Neural progenitor cell (in vitro differentiated cells): Measurements from ENCODE around the gene DOHH. TPM values are rescaled to one million over a fixed set of nuclear protein-coding genes. Genes with fewer than 3 reads are reported as not detected.
"Not testable (repeated sequence)": the region's sequence is repeated elsewhere in the genome, so short reads cannot be mapped to it uniquely, and the experiment has no call there.

Experiments used
- DNase-seq: peaks from one replicate; pipeline ENCODE4 v3.0.0-alpha.2; 2016; ENCODE audit warnings: low spot score
- H2AFZ ChIP-seq: fragments of 200-600 bp; sonication (generic); replicated peaks from 2 replicates; pipeline ENCODE4 v1.6.1; 2016; ENCODE audit warnings: antibody characterized with exemption
- H3F3A ChIP-seq: fragments of 200-600 bp; sonication (generic); 2 replicates; pipeline ENCODE4 v1.6.1; 2016; ENCODE audit warnings: antibody characterized with exemption, low read depth
- H3K27ac ChIP-seq: fragments of 200-600 bp; sonication (generic); 2 replicates; pipeline ENCODE4 v1.5.1; 2016; ENCODE audit warnings: mild to moderate bottlenecking
- H3K27me3 ChIP-seq: fragments of 200-600 bp; sonication (generic); 2 replicates; pipeline ENCODE4 v1.6.1; 2016; ENCODE audit warnings: mild to moderate bottlenecking, moderate library complexity
- H3K36me3 ChIP-seq: fragments of 200-600 bp; sonication (generic); 2 replicates; pipeline ENCODE4 v1.5.1; 2016
- H3K4me1 ChIP-seq: fragments of 200-600 bp; sonication (generic); 2 replicates; pipeline ENCODE4 v1.6.1; 2016; ENCODE audit warnings: mixed run types
- H3K4me2 ChIP-seq: fragments of 200-600 bp; sonication (generic); 2 replicates; pipeline ENCODE4 v1.6.1; 2016
- H3K4me3 ChIP-seq: fragments of 200-600 bp; sonication (generic); 2 replicates; pipeline ENCODE4 v1.5.1; 2016
- H3K79me2 ChIP-seq: fragments of 200-600 bp; sonication (generic); 2 replicates; pipeline ENCODE4 v1.6.1; 2016; ENCODE audit warnings: low read depth
- H3K9ac ChIP-seq: fragments of 200-600 bp; sonication (generic); 2 replicates; pipeline ENCODE4 v1.6.1; 2016
- H3K9me3 ChIP-seq: fragments of 200-600 bp; sonication (generic); 2 replicates; pipeline ENCODE4 v1.5.1; 2016; ENCODE audit warnings: low read depth
- H4K20me1 ChIP-seq: fragments of 200-600 bp; sonication (generic); 2 replicates; pipeline ENCODE4 v1.6.1; 2016; ENCODE audit warnings: low read depth
- H3K27ac Mint-ChIP-seq: 3 replicates; pipeline ENCODE4 v1.8.0; 2021; ENCODE audit warnings: mixed read lengths
- H3K27me3 Mint-ChIP-seq: 2 replicates; pipeline ENCODE4 v1.8.0; 2022; ENCODE audit warnings: low read depth, mild to moderate bottlenecking, inconsistent platforms, moderate library complexity, mixed read lengths; ENCODE audit not compliant: insufficient read depth
- H3K36me3 Mint-ChIP-seq: 3 replicates; pipeline ENCODE4 v1.8.0; 2021; ENCODE audit warnings: mixed read lengths
- H3K4me1 Mint-ChIP-seq: 3 replicates; pipeline ENCODE4 v1.8.0; 2021; ENCODE audit warnings: mixed read lengths
- H3K4me3 Mint-ChIP-seq: 3 replicates; pipeline ENCODE4 v1.8.0; 2021; ENCODE audit warnings: mild to moderate bottlenecking, moderate library complexity, mixed read lengths
- H3K9me3 Mint-ChIP-seq: 3 replicates; pipeline ENCODE4 v1.8.0; 2020; ENCODE audit warnings: mixed read lengths
- EZH2 ChIP-seq: fragments of 200-600 bp; sonication (generic); IDR thresholded peaks from 2 replicates; pipeline ENCODE4 v1.6.1; 2017; ENCODE audit warnings: antibody characterized with exemption, mild to moderate bottlenecking, moderate library complexity
- EZH2phosphoT487 ChIP-seq: fragments of 200-600 bp; sonication (generic); IDR thresholded peaks from 2 replicates; pipeline ENCODE4 v1.6.1; 2017; ENCODE audit warnings: antibody characterized with exemption
- total RNA-seq: library from RNA; depleted of rRNA; stranded (reverse); fragments of >200 nt; gene quantifications from 2 replicates; pipeline ENCODE4 v1.2.3, GENCODE V29; 2015; ENCODE audit warnings: low replicate concordance
- TF ChIP-seq, protein P1 (sequence below): fragments of 200-600 bp; sonication (generic); IDR thresholded peaks from 2 replicates; pipeline ENCODE4 v1.5.1; 2017; ENCODE audit warnings: antibody characterized with exemption, mild to moderate bottlenecking

The DOHH gene
- total RNA-seq, 1 donor from 2014 or later, result 0.69 TPM

DNA sequence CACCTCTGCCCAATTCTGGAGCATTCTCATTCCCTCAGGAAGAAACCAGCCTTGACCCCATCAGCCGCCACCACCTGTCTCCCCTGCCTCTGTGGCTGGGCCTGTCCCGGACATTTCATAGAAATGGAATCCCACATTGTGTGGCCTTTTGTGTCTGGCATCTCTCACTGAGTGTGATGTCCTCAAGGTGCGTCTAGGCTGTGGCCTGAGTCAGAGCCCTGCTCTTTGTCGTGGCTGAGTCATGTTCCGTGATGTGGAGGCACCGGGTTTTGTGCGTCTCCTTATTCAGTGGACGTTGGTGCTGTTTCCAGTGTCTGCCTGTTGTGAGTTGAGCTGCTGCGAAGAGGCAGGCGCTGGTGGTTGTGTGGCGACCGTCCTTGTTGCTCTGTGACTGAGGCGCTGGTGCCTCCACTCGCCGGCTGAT is 9.1 kb upstream of the DOHH start:
- TF ChIP-seq EZH2, result no peak
- TF ChIP-seq, protein P1, sequence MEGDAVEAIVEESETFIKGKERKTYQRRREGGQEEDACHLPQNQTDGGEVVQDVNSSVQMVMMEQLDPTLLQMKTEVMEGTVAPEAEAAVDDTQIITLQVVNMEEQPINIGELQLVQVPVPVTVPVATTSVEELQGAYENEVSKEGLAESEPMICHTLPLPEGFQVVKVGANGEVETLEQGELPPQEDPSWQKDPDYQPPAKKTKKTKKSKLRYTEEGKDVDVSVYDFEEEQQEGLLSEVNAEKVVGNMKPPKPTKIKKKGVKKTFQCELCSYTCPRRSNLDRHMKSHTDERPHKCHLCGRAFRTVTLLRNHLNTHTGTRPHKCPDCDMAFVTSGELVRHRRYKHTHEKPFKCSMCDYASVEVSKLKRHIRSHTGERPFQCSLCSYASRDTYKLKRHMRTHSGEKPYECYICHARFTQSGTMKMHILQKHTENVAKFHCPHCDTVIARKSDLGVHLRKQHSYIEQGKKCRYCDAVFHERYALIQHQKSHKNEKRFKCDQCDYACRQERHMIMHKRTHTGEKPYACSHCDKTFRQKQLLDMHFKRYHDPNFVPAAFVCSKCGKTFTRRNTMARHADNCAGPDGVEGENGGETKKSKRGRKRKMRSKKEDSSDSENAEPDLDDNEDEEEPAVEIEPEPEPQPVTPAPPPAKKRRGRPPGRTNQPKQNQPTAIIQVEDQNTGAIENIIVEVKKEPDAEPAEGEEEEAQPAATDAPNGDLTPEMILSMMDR, result no peak
- TF ChIP-seq EZH2phosphoT487, result no peak
- H3K9me3 ChIP-seq, result no peaks in the 10 kb centered on the region
- Mint-ChIP-seq H3K27me3 (peaks cover 8% of the 10 kb centered on the region), H3K4me1 (peaks cover 35% of the 10 kb centered on the region), H3K9me3 (no peaks in the 10 kb centered on the region), H3K36me3 (peaks cover 10% of the 10 kb centered on the region), H3K4me3 (peak overlapping the region; percentile 19), H3K27ac (no peak overlapping the region)
- H2AFZ ChIP-seq, result no peak overlapping the region
- DNase-seq, result no peak
- no peaks in the 10 kb centered on the region for H3K27me3 ChIP-seq
- no peaks in the 10 kb centered on the region for H3K36me3 ChIP-seq
- no peak overlapping the region for H3K4me3 ChIP-seq
- H3K79me2 ChIP-seq, result peaks cover 82% of the 10 kb centered on the region
- peaks cover 12% of the 10 kb centered on the region for H3K4me1 ChIP-seq
- H3K4me2 ChIP-seq, result no peak overlapping the region
- peaks cover 8% of the 10 kb centered on the region for H3F3A ChIP-seq
- no peak overlapping the region for H3K9ac ChIP-seq
- H4K20me1 ChIP-seq, result peaks cover 81% of the 10 kb centered on the region
- no peak overlapping the region for H3K27ac ChIP-seq

GRCh38 chr19:3508771-3509535 is 8.5 kb upstream of the DOHH start:
- TF ChIP-seq EZH2 (no peak), EZH2phosphoT487 (no peak)
- TF ChIP-seq, protein P1, result no peak
- Histone ChIP-seq H4K20me1 (peaks cover 74% of the 10 kb centered on the region), H3K27me3 (no peaks in the 10 kb centered on the region), H3K4me1 (peaks cover 12% of the 10 kb centered on the region), H3K27ac (no peak overlapping the region), H3K79me2 (peaks cover 76% of the 10 kb centered on the region), H2AFZ (no peak overlapping the region), H3K4me2 (no peak overlapping the region), H3F3A (peaks cover 8% of the 10 kb centered on the region), H3K36me3 (no peaks in the 10 kb centered on the region), H3K9ac (no peak overlapping the region), H3K9me3 (no peaks in the 10 kb centered on the region), H3K4me3 (no peak overlapping the region)
- Mint-ChIP-seq H3K9me3 (no peaks in the 10 kb centered on the region), H3K27ac (no peak overlapping the region), H3K27me3 (peaks cover 9% of the 10 kb centered on the region), H3K4me3 (peak overlapping the region; percentile 19), H3K36me3 (peaks cover 10% of the 10 kb centered on the region), H3K4me1 (peaks cover 35% of the 10 kb centered on the region)
- no peak for DNase-seq

- DNase-seq, H3K9me3 ChIP-seq, H3F3A ChIP-seq, H3K27me3 ChIP-seq, H3K27ac Mint-ChIP-seq, H3K9ac ChIP-seq, H3K36me3 ChIP-seq, H3K36me3 Mint-ChIP-seq, H3K27ac ChIP-seq, H2AFZ ChIP-seq, H3K27me3 Mint-ChIP-seq, H3K9me3 Mint-ChIP-seq: not testable (repeated sequence)
- H3K4me1 Mint-ChIP-seq, result peaks cover 32% of the 10 kb centered on the region
- H3K4me2 ChIP-seq, result peak overlapping the region; percentile 96
- peak overlapping the region; percentile 95 for H3K4me3 Mint-ChIP-seq
- peaks cover 68% of the 10 kb centered on the region for H3K79me2 ChIP-seq
- peak overlapping the region; percentile 99 for H3K4me3 ChIP-seq
- H3K4me1 ChIP-seq, result peaks cover 12% of the 10 kb centered on the region
- H4K20me1 ChIP-seq, result peaks cover 67% of the 10 kb centered on the region
Measured at GRCh38 chr19:3508121-3508661, 7.7 kb upstream of the DOHH start.
